ENCODE data around the gene NEK10.
"Not testable (repeated sequence)": the region's sequence is repeated elsewhere in the genome, so short reads cannot be mapped to it uniquely, and the experiment has no call there.

NEK10 gene

DNA sequence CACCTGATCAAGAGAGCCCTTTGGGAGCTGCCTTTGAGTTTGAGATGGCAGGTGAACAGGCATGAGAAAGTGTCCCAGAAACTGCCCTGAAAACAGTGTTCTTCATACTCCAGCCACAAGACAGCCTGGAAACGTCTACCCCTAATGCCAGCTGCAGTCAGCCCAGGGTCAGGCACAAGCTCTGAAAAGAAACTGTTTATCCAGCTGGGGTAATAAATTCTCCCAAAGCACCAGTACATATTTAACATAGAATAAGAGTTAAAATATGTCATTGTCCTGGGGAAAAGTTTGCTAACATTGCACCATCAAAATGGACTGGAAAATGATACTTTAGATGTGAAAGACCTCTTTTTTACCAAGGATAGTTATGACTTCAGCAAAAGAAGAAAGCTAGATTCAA is 66.3 kb downstream of the NEK10 start:
- no peaks in the 10 kb centered on the region for H3K4me1 ChIP-seq (ENCODE audit: control insufficient read depth, insufficient read depth, low read length)
- H3K4me3 ChIP-seq (ENCODE audit: low read depth, low read length) = no peak overlapping the region
- H3K9me3 ChIP-seq (ENCODE audit: control insufficient read depth, insufficient read depth, low read length) = peaks cover 5% of the 10 kb centered on the region
- no peak overlapping the region for H3K9ac ChIP-seq (ENCODE audit: low read depth, low read length)
- no peaks in the 10 kb centered on the region for H3K36me3 ChIP-seq (ENCODE audit: control insufficient read depth, insufficient read depth, low read length)
- H3K27me3 ChIP-seq (ENCODE audit: control insufficient read depth, insufficient read depth, low read length) = no peaks in the 10 kb centered on the region

GRCh38 chr3:27298981-27299380 is 70.2 kb downstream of the NEK10 start:
- H3K4me1 ChIP-seq (ENCODE audit: control insufficient read depth, insufficient read depth, low read length); H3K9ac ChIP-seq (ENCODE audit: low read depth, low read length); H3K9me3 ChIP-seq (ENCODE audit: control insufficient read depth, insufficient read depth, low read length); H3K4me3 ChIP-seq (ENCODE audit: low read depth, low read length); H3K36me3 ChIP-seq (ENCODE audit: control insufficient read depth, insufficient read depth, low read length); H3K27me3 ChIP-seq (ENCODE audit: control insufficient read depth, insufficient read depth, low read length): not testable (repeated sequence)

- H3K9me3 ChIP-seq (ENCODE audit: control insufficient read depth, insufficient read depth, low read length) = no peaks in the 10 kb centered on the region
- H3K27me3 ChIP-seq (ENCODE audit: control insufficient read depth, insufficient read depth, low read length) = no peaks in the 10 kb centered on the region
- no peak overlapping the region for H3K9ac ChIP-seq (ENCODE audit: low read depth, low read length)
- no peaks in the 10 kb centered on the region for H3K36me3 ChIP-seq (ENCODE audit: control insufficient read depth, insufficient read depth, low read length)
- H3K4me3 ChIP-seq (ENCODE audit: low read depth, low read length) = no peak overlapping the region
- no peaks in the 10 kb centered on the region for H3K4me1 ChIP-seq (ENCODE audit: control insufficient read depth, insufficient read depth, low read length)
These were observed 75.2 kb downstream of the NEK10 start for GRCh38 chr3:27293939-27294338.

DNA sequence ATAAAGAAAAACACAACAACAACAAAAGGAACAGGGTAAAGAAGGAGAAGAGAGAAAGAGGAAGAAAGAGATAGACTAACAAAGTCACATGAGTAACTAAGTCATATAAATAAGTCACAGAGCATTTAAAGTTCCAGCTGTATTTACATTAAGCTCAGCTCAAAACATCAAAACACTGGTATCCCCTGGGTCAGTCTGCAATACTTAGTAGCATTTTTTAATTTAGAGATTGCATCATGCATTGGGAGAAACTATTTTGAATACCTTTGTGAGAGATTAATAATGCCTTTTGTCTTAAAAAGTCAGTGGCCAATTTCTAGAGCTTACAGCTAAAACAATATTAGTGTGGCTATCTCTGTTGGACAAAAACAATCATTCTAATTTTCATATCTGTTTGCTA is 78.4 kb downstream of the NEK10 start:
- no peaks in the 10 kb centered on the region for H3K27me3 ChIP-seq (ENCODE audit: control insufficient read depth, insufficient read depth, low read length)
- H3K4me3 ChIP-seq (ENCODE audit: low read depth, low read length) = no peak overlapping the region
- no peaks in the 10 kb centered on the region for H3K36me3 ChIP-seq (ENCODE audit: control insufficient read depth, insufficient read depth, low read length)
- H3K4me1 ChIP-seq (ENCODE audit: control insufficient read depth, insufficient read depth, low read length) = no peaks in the 10 kb centered on the region
- H3K9ac ChIP-seq (ENCODE audit: low read depth, low read length) = no peak overlapping the region
- no peaks in the 10 kb centered on the region for H3K9me3 ChIP-seq (ENCODE audit: control insufficient read depth, insufficient read depth, low read length)

DNA sequence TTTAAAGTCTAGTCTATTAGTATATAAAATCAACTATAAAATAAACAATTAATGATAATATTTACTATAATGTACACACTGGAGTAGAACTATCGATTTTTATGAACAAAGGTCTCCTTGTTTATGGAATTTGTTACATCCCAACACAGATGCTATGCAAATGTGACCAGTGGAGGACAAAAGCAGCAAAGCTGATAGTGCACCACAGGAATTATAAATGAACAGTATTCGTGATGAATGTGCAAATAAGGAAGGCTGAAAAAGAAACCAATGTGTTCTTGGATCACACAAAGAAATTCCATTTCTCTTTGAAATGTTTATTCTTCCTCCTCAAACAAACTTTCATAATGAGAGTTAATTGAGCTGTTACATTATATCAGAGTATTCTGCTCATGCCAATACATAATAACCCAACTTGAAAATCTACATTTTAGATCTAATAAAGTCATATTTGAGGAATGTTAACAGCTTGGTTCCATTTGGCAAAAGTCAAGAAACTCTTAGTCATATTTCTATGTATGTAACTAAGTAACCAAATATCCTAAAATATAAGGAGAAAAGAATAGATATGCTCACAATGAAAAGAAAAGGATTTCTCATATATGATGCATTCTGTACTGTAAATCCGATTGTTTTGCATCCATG is 79.3 kb downstream of the NEK10 start:
- H3K9me3 ChIP-seq (ENCODE audit: control insufficient read depth, insufficient read depth, low read length) = no peaks in the 10 kb centered on the region
- no peaks in the 10 kb centered on the region for H3K36me3 ChIP-seq (ENCODE audit: control insufficient read depth, insufficient read depth, low read length)
- H3K4me3 ChIP-seq (ENCODE audit: low read depth, low read length) = no peak overlapping the region
- H3K4me1 ChIP-seq (ENCODE audit: control insufficient read depth, insufficient read depth, low read length) = no peaks in the 10 kb centered on the region
- no peaks in the 10 kb centered on the region for H3K27me3 ChIP-seq (ENCODE audit: control insufficient read depth, insufficient read depth, low read length)
- no peak overlapping the region for H3K9ac ChIP-seq (ENCODE audit: low read depth, low read length)

- H3K9me3 ChIP-seq (ENCODE audit: control insufficient read depth, insufficient read depth, low read length) = no peaks in the 10 kb centered on the region
- H3K36me3 ChIP-seq (ENCODE audit: control insufficient read depth, insufficient read depth, low read length) = no peaks in the 10 kb centered on the region
- H3K9ac ChIP-seq (ENCODE audit: low read depth, low read length) = no peak overlapping the region
- no peaks in the 10 kb centered on the region for H3K4me1 ChIP-seq (ENCODE audit: control insufficient read depth, insufficient read depth, low read length)
- H3K27me3 ChIP-seq (ENCODE audit: control insufficient read depth, insufficient read depth, low read length) = no peaks in the 10 kb centered on the region
- H3K4me3 ChIP-seq (ENCODE audit: low read depth, low read length) = no peak overlapping the region
These were observed 82.1 kb downstream of the NEK10 start for GRCh38 chr3:27287052-27287451.

GRCh38 chr3:27286467-27286866 is 82.7 kb downstream of the NEK10 start:
- not testable (repeated sequence) for H3K4me1 ChIP-seq (ENCODE audit: control insufficient read depth, insufficient read depth, low read length); H3K27me3 ChIP-seq (ENCODE audit: control insufficient read depth, insufficient read depth, low read length); H3K9me3 ChIP-seq (ENCODE audit: control insufficient read depth, insufficient read depth, low read length); H3K9ac ChIP-seq (ENCODE audit: low read depth, low read length); H3K4me3 ChIP-seq (ENCODE audit: low read depth, low read length); H3K36me3 ChIP-seq (ENCODE audit: control insufficient read depth, insufficient read depth, low read length)

GRCh38 chr3:27285668-27286067 is 83.5 kb downstream of the NEK10 start:
- Histone ChIP-seq H3K4me1 (ENCODE audit: control insufficient read depth, insufficient read depth, low read length) (no peaks in the 10 kb centered on the region), H3K4me3 (ENCODE audit: low read depth, low read length) (no peak overlapping the region), H3K9me3 (ENCODE audit: control insufficient read depth, insufficient read depth, low read length) (no peaks in the 10 kb centered on the region), H3K27me3 (ENCODE audit: control insufficient read depth, insufficient read depth, low read length) (no peaks in the 10 kb centered on the region), H3K36me3 (ENCODE audit: control insufficient read depth, insufficient read depth, low read length) (no peaks in the 10 kb centered on the region), H3K9ac (ENCODE audit: low read depth, low read length) (no peak overlapping the region)

GRCh38 chr3:27281671-27282150 is 87.5 kb downstream of the NEK10 start:
- Histone ChIP-seq H3K9ac (ENCODE audit: low read depth, low read length) (no peak overlapping the region), H3K27me3 (ENCODE audit: control insufficient read depth, insufficient read depth, low read length) (no peaks in the 10 kb centered on the region), H3K36me3 (ENCODE audit: control insufficient read depth, insufficient read depth, low read length) (no peaks in the 10 kb centered on the region), H3K4me3 (ENCODE audit: low read depth, low read length) (no peak overlapping the region), H3K9me3 (ENCODE audit: control insufficient read depth, insufficient read depth, low read length) (no peaks in the 10 kb centered on the region), H3K4me1 (ENCODE audit: control insufficient read depth, insufficient read depth, low read length) (no peaks in the 10 kb centered on the region)

GRCh38 chr3:27279123-27279522 is 90.1 kb downstream of the NEK10 start:
- H3K9ac ChIP-seq (ENCODE audit: low read depth, low read length) = no peak overlapping the region
- H3K4me1 ChIP-seq (ENCODE audit: control insufficient read depth, insufficient read depth, low read length) = no peaks in the 10 kb centered on the region
- H3K36me3 ChIP-seq (ENCODE audit: control insufficient read depth, insufficient read depth, low read length) = no peaks in the 10 kb centered on the region
- no peaks in the 10 kb centered on the region for H3K27me3 ChIP-seq (ENCODE audit: control insufficient read depth, insufficient read depth, low read length)
- H3K4me3 ChIP-seq (ENCODE audit: low read depth, low read length) = no peak overlapping the region
- H3K9me3 ChIP-seq (ENCODE audit: control insufficient read depth, insufficient read depth, low read length) = no peaks in the 10 kb centered on the region

- Histone ChIP-seq H3K9me3 (ENCODE audit: control insufficient read depth, insufficient read depth, low read length) (no peaks in the 10 kb centered on the region), H3K4me1 (ENCODE audit: control insufficient read depth, insufficient read depth, low read length) (no peaks in the 10 kb centered on the region), H3K9ac (ENCODE audit: low read depth, low read length) (no peak overlapping the region), H3K4me3 (ENCODE audit: low read depth, low read length) (no peak overlapping the region), H3K27me3 (ENCODE audit: control insufficient read depth, insufficient read depth, low read length) (no peaks in the 10 kb centered on the region), H3K36me3 (ENCODE audit: control insufficient read depth, insufficient read depth, low read length) (no peaks in the 10 kb centered on the region)
These were observed 90.7 kb downstream of the NEK10 start for GRCh38 chr3:27278383-27279055.

DNA sequence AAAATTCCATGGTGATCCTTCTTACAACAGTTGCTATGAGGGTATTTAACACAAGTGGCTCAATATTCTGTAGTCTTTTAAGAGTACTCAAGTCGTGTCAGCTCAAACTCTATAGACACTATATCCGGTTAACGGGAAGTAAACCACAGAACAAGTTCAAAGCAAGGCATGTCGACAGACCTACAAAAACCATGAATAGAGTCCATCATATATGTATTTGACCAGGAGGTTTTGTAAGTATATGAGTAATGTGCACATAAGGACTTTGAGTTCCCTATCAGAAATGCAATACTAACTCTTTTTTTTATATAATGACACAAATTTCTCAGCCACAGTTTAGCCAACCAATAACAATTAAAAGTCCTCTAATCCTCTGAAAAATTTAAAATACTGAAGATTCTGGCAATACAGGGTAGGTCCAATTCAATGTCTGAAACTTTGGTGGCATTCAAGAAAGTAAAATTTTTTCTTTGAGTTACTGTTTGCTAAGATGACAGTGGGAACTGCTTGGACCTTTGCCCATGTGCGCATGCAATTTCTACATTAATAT is 93.7 kb downstream of the NEK10 start:
- no peak overlapping the region for H3K9ac ChIP-seq (ENCODE audit: low read depth, low read length)

More for the DNA sequence above, 93.7 kb downstream of the NEK10 start:
- Histone ChIP-seq H3K27me3 (ENCODE audit: control insufficient read depth, insufficient read depth, low read length) (no peaks in the 10 kb centered on the region), H3K9me3 (ENCODE audit: control insufficient read depth, insufficient read depth, low read length) (no peaks in the 10 kb centered on the region), H3K4me3 (ENCODE audit: low read depth, low read length) (no peak overlapping the region), H3K36me3 (ENCODE audit: control insufficient read depth, insufficient read depth, low read length) (no peaks in the 10 kb centered on the region), H3K4me1 (ENCODE audit: control insufficient read depth, insufficient read depth, low read length) (no peaks in the 10 kb centered on the region)
